Peyer's patch (tissue), 4 donors: ENCODE data around the gene CARMIL3.

Experiments used
- CTCF ChIP-seq, 6 experiments: fragments of 450-650 bp in 4 of 6; fragments of 200-600 bp in 2 of 6; sonication (generic) in 1 of 6; IDR thresholded peaks; one replicate each; pipeline ENCODE4 v1.5.1; 2017 to 2019; ENCODE audit warnings: antibody characterized with exemption in 6 of 6, mild to moderate bottlenecking in 3 of 6, moderate library complexity in 1 of 6
- POLR2A ChIP-seq, 2 donors: fragments of 450-650 bp; IDR thresholded peaks; one replicate each; pipeline ENCODE4 v1.5.1; 2017; ENCODE audit warnings: antibody characterized with exemption in 2 of 2, mild to moderate bottlenecking in 2 of 2, moderate library complexity in 2 of 2

GRCh38 chr14:24075485-24076301, 23.9 kb downstream of the CARMIL3 start:
- no peak for TF ChIP-seq POLR2A (IDR thresholded peaks at IDR 0.05)
- TF ChIP-seq CTCF (IDR thresholded peaks at IDR 0.05): no peak
